ENCODE results near the gene ATP13A3.

Gene ATP13A3

DNA sequence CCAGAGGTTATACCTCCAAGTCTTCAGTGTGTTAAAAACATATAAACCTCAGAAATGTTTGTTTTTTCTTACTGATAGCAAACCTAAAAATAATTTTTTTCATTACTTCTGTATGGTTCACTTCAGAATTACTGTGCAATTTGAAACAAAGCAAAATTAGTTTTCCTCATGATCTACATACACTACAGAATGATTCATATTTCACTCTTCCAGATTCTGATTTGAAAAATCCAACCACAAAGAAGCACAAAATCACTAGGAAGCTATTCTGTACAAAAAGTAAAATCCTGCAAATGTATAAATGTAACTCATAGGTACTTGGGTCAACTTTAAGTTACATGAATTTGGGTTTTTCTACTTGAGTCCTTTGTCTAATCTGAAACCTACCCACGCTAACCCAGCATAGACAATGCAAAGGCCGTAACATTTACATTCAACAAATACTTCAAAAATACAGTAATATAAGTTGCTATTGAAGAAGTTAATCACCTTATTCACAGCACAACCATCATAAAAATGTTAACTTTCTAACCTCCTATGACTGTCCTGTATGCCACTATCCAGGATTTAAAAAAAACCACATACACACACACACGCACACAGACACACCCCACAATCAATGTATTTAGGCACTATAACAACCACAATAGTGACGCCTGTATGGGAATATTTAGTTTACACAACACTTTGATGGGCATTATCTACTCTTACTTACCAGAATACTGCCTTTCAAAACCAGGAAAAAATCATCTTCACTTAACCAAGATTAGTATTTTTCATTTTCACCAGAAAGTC lies 11.5 kb downstream of the ATP13A3 start:
- DNase-seq (ENCODE audit: low read depth in 2 of 2), result no peak

GRCh38 chr3:194474675-194475074 lies 12.1 kb downstream of the ATP13A3 start:
- DNase-seq (ENCODE audit: low read depth in 2 of 2), result no peak

- no peak for DNase-seq (ENCODE audit: low read depth in 2 of 2)
Observed at GRCh38 chr3:194472290-194472920, 14.4 kb downstream of the ATP13A3 start.

- DNase-seq (ENCODE audit: low read depth in 2 of 2), result no peak
Observed at GRCh38 chr3:194471863-194472262, 14.9 kb downstream of the ATP13A3 start.

DNA sequence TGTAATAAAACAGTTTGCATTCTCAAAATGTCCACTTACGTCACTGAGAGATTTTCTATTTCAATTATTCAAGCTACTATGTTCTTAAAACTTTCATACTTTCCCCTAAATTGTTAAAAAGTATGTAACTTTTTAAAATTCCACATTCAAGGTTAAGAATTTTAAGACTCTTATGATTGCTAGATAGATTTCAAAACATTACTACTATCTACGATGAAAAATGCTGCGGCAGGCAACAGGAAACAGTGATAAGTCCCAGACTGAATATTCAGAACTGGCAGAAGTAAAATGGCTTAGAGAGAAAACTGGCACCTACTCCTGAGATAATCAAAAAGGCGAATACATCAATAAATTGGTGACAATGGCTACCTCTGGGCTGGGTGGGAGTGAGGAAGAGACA lies 16.2 kb downstream of the ATP13A3 start:
- DNase-seq (ENCODE audit: low read depth in 2 of 2), result no peak

DNA sequence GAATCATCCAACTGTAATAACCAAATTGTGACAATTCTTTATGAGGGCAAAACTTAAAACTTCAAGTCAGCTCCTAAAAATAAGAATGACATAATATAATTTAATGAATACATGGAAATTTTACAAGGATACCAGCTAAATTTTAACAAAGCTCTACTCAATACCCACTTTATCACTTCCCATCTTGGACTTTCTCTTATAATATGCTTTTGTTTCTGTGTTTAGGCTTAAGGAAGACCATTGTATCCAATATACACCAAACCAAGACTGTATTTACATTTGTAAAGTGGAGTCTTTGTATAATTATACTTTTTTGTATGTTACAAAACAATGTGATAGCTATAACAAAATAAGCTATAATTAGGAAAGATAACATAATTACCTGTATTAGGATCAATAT lies 16.8 kb downstream of the ATP13A3 start:
- DNase-seq (ENCODE audit: low read depth in 2 of 2), result no peak

DNA sequence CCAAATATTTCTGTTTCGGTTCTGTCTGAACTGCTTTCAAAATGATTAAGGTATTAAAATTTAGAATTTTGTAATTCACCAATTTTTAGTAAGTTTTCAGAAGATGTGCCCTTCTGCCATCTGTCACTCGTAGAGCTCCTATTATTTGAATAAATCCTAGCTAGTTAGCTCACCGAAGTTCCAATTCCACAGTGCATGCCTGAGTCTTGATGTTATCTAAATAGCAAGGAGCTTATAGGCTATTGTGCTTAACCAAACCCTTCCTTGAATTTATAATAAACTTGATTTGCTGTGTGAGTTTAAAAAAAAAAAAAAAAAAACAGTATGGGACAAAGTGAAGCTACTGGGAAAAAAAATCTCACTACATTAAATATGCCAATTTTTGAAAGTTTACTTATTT lies 18.7 kb downstream of the ATP13A3 start:
- DNase-seq (ENCODE audit: low read depth in 2 of 2), result no peak

DNA sequence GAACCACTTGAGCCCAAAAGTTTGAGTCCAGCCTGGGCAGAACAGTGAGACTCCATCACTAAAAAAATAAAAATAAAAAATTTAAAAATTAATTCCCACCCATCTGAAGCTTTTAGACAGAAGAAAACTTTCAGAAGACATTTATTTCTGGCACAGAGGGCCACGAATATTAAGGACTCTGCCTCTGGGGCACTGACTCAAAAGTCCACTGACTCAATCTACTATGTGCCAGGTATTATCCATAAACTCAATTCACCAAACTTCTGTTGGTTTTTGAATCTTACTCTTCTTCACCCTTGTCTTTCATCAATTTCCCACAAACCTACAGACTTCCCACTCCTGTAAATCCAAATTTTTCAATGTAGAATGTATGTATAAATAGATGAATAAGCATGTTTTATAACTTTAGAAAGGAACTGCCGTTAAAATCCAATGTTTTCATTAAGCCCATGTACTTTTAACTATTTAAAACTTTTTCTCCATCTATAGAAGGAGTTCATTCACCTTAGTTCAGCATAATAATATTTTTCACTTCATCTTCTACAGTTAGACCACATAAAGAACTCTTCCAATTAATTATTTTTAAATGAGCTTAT lies 19.9 kb downstream of the ATP13A3 start:
- no peak for DNase-seq (ENCODE audit: low read depth in 2 of 2)

DNA sequence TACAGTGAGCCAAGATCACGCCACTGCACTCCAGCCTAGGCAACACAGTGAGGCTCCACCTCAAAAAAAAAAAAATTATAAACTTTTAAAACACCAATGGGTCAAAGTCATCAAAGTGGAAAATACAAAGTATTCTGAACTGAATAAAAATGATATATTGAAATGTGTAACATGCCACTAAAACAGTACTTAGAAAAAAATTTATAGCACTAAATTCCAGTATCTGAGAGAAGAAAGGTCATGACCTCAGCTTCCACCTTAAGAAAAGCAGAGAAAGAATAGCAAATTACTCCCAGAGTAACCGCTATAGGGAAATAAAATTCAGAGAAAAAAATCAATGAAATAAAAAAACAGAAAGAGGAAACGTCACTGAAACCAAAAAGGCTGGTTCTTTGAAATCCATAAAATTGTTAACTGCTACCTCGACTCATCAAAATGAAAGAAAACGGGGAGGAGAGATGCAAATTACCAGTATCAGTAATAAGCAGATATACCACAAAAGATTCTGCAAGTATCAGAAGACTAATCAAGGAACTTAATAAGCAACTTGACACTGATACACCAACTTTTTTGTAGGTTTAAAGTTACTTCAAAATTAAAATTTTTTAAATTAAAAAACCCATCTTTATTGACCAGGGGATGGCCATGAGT lies 20.8 kb downstream of the ATP13A3 start:
- DNase-seq (ENCODE audit: low read depth in 2 of 2), result no peak

DNA sequence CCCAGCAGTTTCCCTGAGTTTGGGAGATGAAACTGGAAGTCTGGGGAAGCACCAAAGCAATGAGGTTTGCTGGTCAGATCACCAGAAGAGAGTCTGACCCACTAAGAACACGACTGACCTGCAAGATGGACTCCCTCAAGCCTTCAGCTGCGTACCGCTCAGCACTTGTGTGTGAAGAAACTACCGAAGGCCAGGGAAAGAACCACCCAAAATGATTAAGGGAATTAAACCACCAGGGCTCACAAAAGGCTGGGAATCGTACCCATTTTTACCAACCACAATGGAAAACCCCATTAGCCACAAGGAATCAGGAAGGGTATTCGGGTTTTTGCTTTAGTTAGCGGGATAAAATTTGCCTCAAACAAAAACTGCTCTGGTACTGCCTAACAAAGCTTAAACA lies 21.6 kb downstream of the ATP13A3 start:
- no peak for DNase-seq (ENCODE audit: low read depth in 2 of 2)

DNA sequence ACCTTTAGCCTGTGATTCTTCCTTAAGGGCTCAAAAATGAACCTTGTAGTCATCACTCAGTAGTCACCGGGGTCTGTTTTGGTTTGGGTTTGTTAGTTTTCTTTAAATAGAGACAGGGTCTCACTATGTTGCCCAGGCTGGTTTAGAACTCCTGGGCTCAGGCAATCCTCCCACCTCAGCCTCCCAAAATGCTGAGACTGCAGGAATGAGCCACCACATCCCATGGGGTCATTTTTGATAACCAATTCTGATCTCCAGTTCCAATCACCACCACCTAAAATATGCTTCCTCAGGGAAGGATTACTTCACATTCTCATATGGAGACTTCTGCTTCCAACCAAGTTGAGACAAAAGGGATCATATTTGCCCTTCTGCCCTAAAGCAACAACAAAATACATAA lies 22.1 kb downstream of the ATP13A3 start:
- DNase-seq (ENCODE audit: low read depth in 2 of 2), result no peak

DNA sequence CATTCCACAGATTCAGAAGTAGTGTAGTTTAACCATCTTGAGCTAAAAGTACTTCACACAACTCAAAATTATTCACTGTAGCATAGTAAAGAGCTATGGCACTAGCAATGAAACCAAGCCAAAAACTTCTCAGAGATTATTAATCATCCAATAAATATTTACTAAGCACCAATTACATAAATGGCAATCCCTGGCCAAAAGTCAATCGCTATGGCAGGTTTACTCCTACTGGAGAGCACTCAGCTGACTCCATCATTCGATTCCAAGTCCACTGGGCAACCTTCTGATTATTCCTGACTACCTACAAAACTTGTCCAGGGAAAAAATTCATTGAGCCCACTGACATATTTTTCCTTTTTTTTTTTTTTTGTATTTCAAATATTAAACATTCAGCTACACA lies 23.9 kb downstream of the ATP13A3 start:
- no peak for DNase-seq (ENCODE audit: low read depth in 2 of 2)

DNA sequence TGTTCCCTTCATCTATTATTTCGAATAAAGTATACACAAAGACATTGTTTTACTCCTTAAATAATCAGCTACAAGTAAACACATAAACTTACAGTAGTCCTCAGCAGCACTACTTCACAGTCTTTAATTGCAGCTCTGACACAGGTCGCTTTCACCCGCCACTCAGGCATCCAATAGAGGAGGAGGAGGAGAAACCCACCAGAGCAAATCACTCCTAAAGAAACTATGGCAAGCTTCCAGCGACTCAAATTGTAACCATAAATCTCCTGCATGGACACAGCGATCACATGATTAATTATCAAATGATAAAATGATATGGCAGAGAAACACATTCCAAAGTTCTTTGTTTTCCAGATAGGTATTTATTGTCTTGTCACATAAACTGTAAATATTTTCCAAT lies 26.2 kb downstream of the ATP13A3 start:
- DNase-seq (ENCODE audit: low read depth in 2 of 2), result no peak

- DNase-seq (ENCODE audit: low read depth in 2 of 2), result no peak
Observed at GRCh38 chr3:194458131-194458530, 28.7 kb downstream of the ATP13A3 start.

GRCh38 chr3:194455481-194455880 lies 31.3 kb downstream of the ATP13A3 start:
- DNase-seq (ENCODE audit: low read depth in 2 of 2), result no peak

DNA sequence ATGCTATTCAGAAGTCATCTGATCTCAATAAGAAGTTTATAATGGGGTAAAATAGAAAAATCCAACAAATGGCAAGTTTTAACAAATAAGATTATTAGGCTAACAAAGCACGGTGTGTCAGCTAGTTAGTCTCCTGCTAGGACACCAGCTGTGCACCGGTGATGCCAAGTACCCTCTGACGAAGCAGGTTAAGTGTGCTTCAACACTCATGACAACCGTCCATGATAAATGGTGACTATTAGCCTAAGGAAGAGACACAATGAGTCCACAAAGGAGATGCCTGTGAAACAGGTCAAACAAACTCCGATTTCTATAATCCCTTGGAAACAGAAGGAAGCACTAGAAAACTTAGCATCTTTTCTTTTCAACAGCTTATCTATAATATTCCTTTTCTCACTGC lies 36.5 kb downstream of the ATP13A3 start:
- no peak for DNase-seq (ENCODE audit: low read depth in 2 of 2)

DNA sequence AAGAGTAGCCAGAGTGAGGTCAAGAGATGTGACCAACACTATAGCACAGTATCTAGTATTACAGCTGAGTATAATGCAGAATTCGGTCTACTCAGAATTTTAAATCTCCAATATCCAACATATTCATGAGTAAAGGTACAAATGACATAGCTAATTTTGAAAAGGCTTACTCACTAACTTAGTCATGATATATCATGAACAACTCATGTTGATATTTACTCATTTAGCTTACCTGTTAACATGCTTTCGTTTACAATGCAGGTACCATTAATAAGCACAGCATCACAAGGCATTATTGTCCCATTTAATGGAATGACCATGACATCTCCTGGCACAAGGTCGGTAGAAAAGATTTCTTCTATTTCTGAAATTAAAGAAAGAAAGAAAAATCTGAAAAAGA lies 36.9 kb downstream of the ATP13A3 start:
- DNase-seq (ENCODE audit: low read depth in 2 of 2), result no peak

DNA sequence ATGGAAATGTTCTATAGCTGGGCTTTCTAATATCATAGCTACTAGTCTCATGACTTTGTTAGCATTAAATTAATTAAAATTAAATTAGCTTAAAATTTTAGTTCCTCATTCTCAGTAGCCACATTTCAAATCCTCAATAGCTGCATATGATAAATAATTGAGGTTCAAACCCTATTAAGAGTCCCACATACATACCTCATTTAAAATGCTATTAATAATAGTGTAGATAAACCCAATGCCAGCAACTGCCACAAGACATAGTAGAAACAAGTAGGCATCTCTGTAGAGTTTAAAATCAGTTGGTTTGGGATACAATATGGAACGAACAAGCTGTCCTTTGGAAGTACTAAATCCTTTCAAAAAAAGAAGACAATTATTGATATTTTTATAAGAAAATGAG lies 39.1 kb downstream of the ATP13A3 start:
- no peak for DNase-seq (ENCODE audit: low read depth in 2 of 2)

- DNase-seq (ENCODE audit: low read depth in 2 of 2), result no peak
Observed at GRCh38 chr3:194447161-194447560, 39.6 kb downstream of the ATP13A3 start.

GRCh38 chr3:194446754-194447153 lies 40.0 kb downstream of the ATP13A3 start:
- DNase-seq (ENCODE audit: low read depth in 2 of 2), result no peak

DNA sequence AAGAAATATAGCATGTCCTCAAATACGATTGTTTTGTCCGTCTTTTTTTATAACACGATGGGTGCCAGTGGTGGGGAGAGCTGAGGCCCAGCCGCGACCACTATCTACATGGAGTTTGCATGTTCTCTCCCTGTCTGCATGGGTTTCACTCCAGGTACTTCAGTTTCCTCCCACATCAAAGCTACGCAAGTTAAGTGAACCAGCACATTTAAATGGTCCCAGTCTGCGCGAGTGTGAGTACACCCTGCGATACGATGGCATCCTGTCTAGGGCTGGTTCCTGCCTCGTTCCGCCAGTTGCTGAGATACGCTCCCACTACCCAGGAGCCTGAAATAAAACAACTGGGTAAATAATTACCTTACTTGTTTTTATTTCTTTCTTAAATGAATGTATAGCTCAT lies 40.6 kb downstream of the ATP13A3 start:
- no peak for DNase-seq (ENCODE audit: low read depth in 2 of 2)

DNA sequence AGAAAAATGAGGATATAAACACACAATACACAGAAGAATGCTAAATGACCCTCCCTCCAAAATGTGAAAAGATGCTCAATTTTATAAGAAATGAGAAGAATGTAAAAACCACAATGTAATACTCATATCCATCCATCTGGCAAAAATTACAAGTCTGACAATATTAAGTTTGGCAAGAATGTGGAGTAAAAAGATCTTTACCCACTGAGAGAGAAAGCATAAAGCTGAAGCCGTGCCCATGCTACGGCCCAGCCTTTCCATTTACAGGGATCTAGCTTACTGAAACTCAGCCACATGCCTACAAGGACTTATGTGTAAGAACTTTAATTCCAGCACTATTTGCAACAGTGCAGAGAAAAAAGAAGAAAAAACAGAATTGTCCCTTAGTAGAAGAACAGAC lies 42.9 kb downstream of the ATP13A3 start:
- DNase-seq (ENCODE audit: low read depth in 2 of 2), result no peak

- DNase-seq (ENCODE audit: low read depth in 2 of 2), result no peak
Observed at GRCh38 chr3:194440756-194441155, 46.0 kb downstream of the ATP13A3 start.

All from activated CD8-positive, alpha-beta memory T cell treated with anti-CD3 and anti-CD28 coated beads for 4 hours (primary cell).